Measurements from ENCODE around the gene AMIGO1.

- TF ChIP-seq CTCF (IDR thresholded peaks at IDR 0.05) (no peak), POLR2A (IDR thresholded peaks at IDR 0.05) (no peak)
These were observed 31.6 kb upstream of the AMIGO1 start for GRCh38 chr1:109541102-109541501.

Data from esophagus squamous epithelium (tissue), 4 donors.